CD14-positive monocyte (primary cell): Measurements from ENCODE around the gene WNT9B. TPM values are rescaled to one million over a fixed set of nuclear protein-coding genes. Genes with fewer than 3 reads are reported as not detected.

Experiments
- DNase-seq, 3 donors: peaks; one replicate each; pipeline ENCODE4 v3.0.0-alpha.2; 2011 to 2022
- H2AFZ ChIP-seq: 2 replicates; pipeline ENCODE4 v1.6.0; 2012; ENCODE audit warnings: mild to moderate bottlenecking, low read depth, low read length, inconsistent platforms; ENCODE audit not compliant: insufficient read depth, poor library complexity, severe bottlenecking
- H3K27ac ChIP-seq, 2 donors: 1 replicate in 1 of 2; 2 replicates in 1 of 2; pipeline ENCODE4 v1.5.1; 2012 to 2013; ENCODE audit warnings: low read length in 2 of 2, control low read depth in 1 of 2, inconsistent platforms in 1 of 2, low read depth in 1 of 2, mild to moderate bottlenecking in 1 of 2
- H3K27me3 ChIP-seq, 2 donors: one replicate each; pipeline versions ENCODE4 v1.6.0 to v1.6.1; 2011 to 2013; ENCODE audit warnings: low read length in 2 of 2; ENCODE audit not compliant: control insufficient read depth in 2 of 2, insufficient read depth in 2 of 2
- H3K36me3 ChIP-seq, 2 donors: replicated peaks in 1 of 2; 1 replicate in 1 of 2; 2 replicates in 1 of 2; pipeline versions ENCODE4 v1.5.1 to v1.6.1; 2012 to 2013; ENCODE audit warnings: low read length in 2 of 2, control low read depth in 1 of 2, inconsistent platforms in 1 of 2, mild to moderate bottlenecking in 1 of 2; ENCODE audit not compliant: insufficient read depth in 2 of 2, control insufficient read depth in 1 of 2
- H3K4me1 ChIP-seq, 2 donors: 1 replicate in 1 of 2; 2 replicates in 1 of 2; pipeline versions ENCODE4 v1.5.1 to v1.6.1; 2012 to 2013; ENCODE audit warnings: low read length in 2 of 2, control low read depth in 1 of 2, inconsistent platforms in 1 of 2, mild to moderate bottlenecking in 1 of 2, moderate library complexity in 1 of 2; ENCODE audit not compliant: insufficient read depth in 2 of 2, control insufficient read depth in 1 of 2
- H3K4me2 ChIP-seq: replicated peaks from 2 replicates; pipeline ENCODE3; 2012; ENCODE audit warnings: low read length, moderate library complexity, mild to moderate bottlenecking; ENCODE audit not compliant: poor library complexity, severe bottlenecking; ENCODE audit errors: extremely low read depth
- H3K4me3 ChIP-seq, 3 experiments: fragments of 200-600 bp in 1 of 3; sonication (generic) in 1 of 3; replicated peaks in 1 of 3; 1 replicate in 2 of 3; 2 replicates in 1 of 3; pipeline ENCODE4 v1.5.1; 2011 to 2013; ENCODE audit warnings: low read length in 3 of 3, mild to moderate bottlenecking in 3 of 3, control low read depth in 2 of 3, low read depth in 2 of 3, inconsistent platforms in 1 of 3, moderate library complexity in 1 of 3
- H3K79me2 ChIP-seq: 2 replicates; pipeline ENCODE4 v1.6.0; 2012; ENCODE audit warnings: mild to moderate bottlenecking, control low read depth, inconsistent platforms, low read length, moderate library complexity; ENCODE audit not compliant: insufficient read depth
- H3K9ac ChIP-seq: 2 replicates; pipeline ENCODE4 v1.6.0; 2017; ENCODE audit warnings: low read length, mild to moderate bottlenecking; ENCODE audit not compliant: insufficient read depth, poor library complexity, severe bottlenecking
- H3K9me3 ChIP-seq, 2 donors: replicated peaks in 1 of 2; 1 replicate in 1 of 2; 2 replicates in 1 of 2; pipeline versions ENCODE4 v1.5.1 to v1.6.1; 2012 to 2013; ENCODE audit warnings: low read length in 2 of 2, control low read depth in 1 of 2; ENCODE audit not compliant: control insufficient read depth in 1 of 2, insufficient read depth in 1 of 2
- H4K20me1 ChIP-seq: 2 replicates; pipeline ENCODE4 v1.6.0; 2012; ENCODE audit warnings: mild to moderate bottlenecking, low read length, control low read depth, moderate library complexity; ENCODE audit not compliant: insufficient read depth
- H3K27ac Mint-ChIP-seq, 7 donors: one replicate each; pipeline ENCODE4 v1.8.0; 2020; ENCODE audit warnings: mild to moderate bottlenecking in 7 of 7, mixed read lengths in 7 of 7, moderate library complexity in 6 of 7, inconsistent platforms in 2 of 7
- H3K27me3 Mint-ChIP-seq, 3 donors: one replicate each; pipeline ENCODE4 v1.8.0; 2021 to 2022; ENCODE audit warnings: low read depth in 3 of 3, mild to moderate bottlenecking in 3 of 3, mixed read lengths in 3 of 3, moderate library complexity in 3 of 3, inconsistent platforms in 1 of 3
- H3K36me3 Mint-ChIP-seq, 2 donors: one replicate each; pipeline ENCODE4 v1.8.0; 2020; ENCODE audit warnings: mixed read lengths in 2 of 2, inconsistent platforms in 1 of 2, mild to moderate bottlenecking in 1 of 2
- H3K4me1 Mint-ChIP-seq: one replicate; pipeline ENCODE4 v1.8.0; 2020; ENCODE audit warnings: mild to moderate bottlenecking, mixed read lengths
- H3K4me3 Mint-ChIP-seq, 2 donors: one replicate each; pipeline ENCODE4 v1.8.0; 2020; ENCODE audit warnings: mild to moderate bottlenecking in 2 of 2, mixed read lengths in 2 of 2, moderate library complexity in 1 of 2
- H3K9me3 Mint-ChIP-seq, 7 donors: one replicate each; pipeline ENCODE4 v1.8.0; 2020 to 2022; ENCODE audit warnings: mixed read lengths in 7 of 7, mild to moderate bottlenecking in 6 of 7, moderate library complexity in 6 of 7, inconsistent platforms in 2 of 7
- WGBS: methylation state at CpG from one replicate; pipeline ENCODE4 v1.1.5; 2013; ENCODE audit warnings: missing lambda C conversion rate; ENCODE audit not compliant: insufficient coverage; 5-methylcytosine and 5-hydroxymethylcytosine counted together
- intact Hi-C, 2 donors: fragments of 100-400 bp; cut with micrococcal nuclease; formaldehyde crosslinking; loops; one replicate each; pipeline versions ENCODE4 v1.15.0 to v1.15.1; 2023
- polyA plus RNA-seq, 3 donors: library from polyadenylated mRNA; depleted of rRNA in 1 of 3; unstranded in 2 of 3; stranded (reverse) in 1 of 3; fragments of 300-500 nt in 2 of 3; fragments of >200 nt in 1 of 3; fragmentation: Illumina TruSeq in 2 of 3; gene quantifications; 1 replicate in 2 of 3; 2 replicates in 1 of 3; pipeline ENCODE4 v1.2.3, GENCODE V29; 2012 to 2021
- TF ChIP-seq, protein P1 (sequence below): fragments of 200-600 bp; IDR thresholded peaks from one replicate; pipeline ENCODE4 v1.8.0; 2022; ENCODE audit warnings: antibody characterized with exemption, mild to moderate bottlenecking

The WNT9B gene
- polyA plus RNA-seq, 3 donors = 0.19 TPM; not detected in 2

GRCh38 chr17:46854515-46854914 is 3.1 kb downstream of the WNT9B start:
- no peaks in the 10 kb centered on the region for H3K36me3 Mint-ChIP-seq
- H3K27ac Mint-ChIP-seq = no peak overlapping the region
- Histone ChIP-seq H3K79me2 (no peaks in the 10 kb centered on the region), H3K9me3 (peaks cover 0 to 23% of the 10 kb centered on the region in 2 donors), H3K27me3 (peaks cover 35 to 47% of the 10 kb centered on the region in 2 donors), H3K4me3 (no peak overlapping the region), H2AFZ (no peak overlapping the region), H4K20me1 (no peaks in the 10 kb centered on the region), H3K4me2 (no peak overlapping the region), H3K9ac (no peak overlapping the region), H3K27ac (no peak overlapping the region), H3K4me1 (peaks cover 5 to 6% of the 10 kb centered on the region in 2 donors), H3K36me3 (no peaks in the 10 kb centered on the region)
- intact Hi-C loops = no loop called here
- no peak for DNase-seq
- H3K27me3 Mint-ChIP-seq = peaks cover 50 to 72% (median 57%) of the 10 kb centered on the region in 3 donors
- TF ChIP-seq, protein P1, sequence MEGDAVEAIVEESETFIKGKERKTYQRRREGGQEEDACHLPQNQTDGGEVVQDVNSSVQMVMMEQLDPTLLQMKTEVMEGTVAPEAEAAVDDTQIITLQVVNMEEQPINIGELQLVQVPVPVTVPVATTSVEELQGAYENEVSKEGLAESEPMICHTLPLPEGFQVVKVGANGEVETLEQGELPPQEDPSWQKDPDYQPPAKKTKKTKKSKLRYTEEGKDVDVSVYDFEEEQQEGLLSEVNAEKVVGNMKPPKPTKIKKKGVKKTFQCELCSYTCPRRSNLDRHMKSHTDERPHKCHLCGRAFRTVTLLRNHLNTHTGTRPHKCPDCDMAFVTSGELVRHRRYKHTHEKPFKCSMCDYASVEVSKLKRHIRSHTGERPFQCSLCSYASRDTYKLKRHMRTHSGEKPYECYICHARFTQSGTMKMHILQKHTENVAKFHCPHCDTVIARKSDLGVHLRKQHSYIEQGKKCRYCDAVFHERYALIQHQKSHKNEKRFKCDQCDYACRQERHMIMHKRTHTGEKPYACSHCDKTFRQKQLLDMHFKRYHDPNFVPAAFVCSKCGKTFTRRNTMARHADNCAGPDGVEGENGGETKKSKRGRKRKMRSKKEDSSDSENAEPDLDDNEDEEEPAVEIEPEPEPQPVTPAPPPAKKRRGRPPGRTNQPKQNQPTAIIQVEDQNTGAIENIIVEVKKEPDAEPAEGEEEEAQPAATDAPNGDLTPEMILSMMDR = no peak
- H3K9me3 Mint-ChIP-seq = peaks cover 3 to 19% (median 12%) of the 10 kb centered on the region in 7 donors
- peaks cover 8% of the 10 kb centered on the region for H3K4me1 Mint-ChIP-seq
- no CpG with 5 or more reads among the region's 3 CpGs for WGBS
- H3K4me3 Mint-ChIP-seq = no peak overlapping the region

- Histone ChIP-seq H3K4me3 (no peak overlapping the region), H3K36me3 (no peaks in the 10 kb centered on the region), H2AFZ (no peak overlapping the region), H3K79me2 (no peaks in the 10 kb centered on the region), H3K9me3 (peaks cover 0 to 22% of the 10 kb centered on the region in 2 donors), H3K27ac (no peak overlapping the region), H3K4me2 (no peak overlapping the region), H4K20me1 (no peaks in the 10 kb centered on the region), H3K9ac (no peak overlapping the region), H3K27me3 (peaks cover 32 to 42% of the 10 kb centered on the region in 2 donors), H3K4me1 (peaks cover 5 to 6% of the 10 kb centered on the region in 2 donors)
- no peak for DNase-seq
- Mint-ChIP-seq H3K4me1 (peaks cover 8% of the 10 kb centered on the region), H3K27me3 (peaks cover 46 to 68% (median 53%) of the 10 kb centered on the region in 3 donors), H3K27ac (no peak overlapping the region), H3K36me3 (no peaks in the 10 kb centered on the region), H3K4me3 (no peak overlapping the region), H3K9me3 (peaks cover 3 to 19% (median 12%) of the 10 kb centered on the region in 7 donors)
- intact Hi-C loops = no loop called here
- TF ChIP-seq, protein P1 = no peak
- 64% methylated on average over 2 of the region's 4 CpGs for WGBS
Measured at GRCh38 chr17:46854948-46855347, 3.6 kb downstream of the WNT9B start.
